ENCODE results near the gene ALPK3.

DNA sequence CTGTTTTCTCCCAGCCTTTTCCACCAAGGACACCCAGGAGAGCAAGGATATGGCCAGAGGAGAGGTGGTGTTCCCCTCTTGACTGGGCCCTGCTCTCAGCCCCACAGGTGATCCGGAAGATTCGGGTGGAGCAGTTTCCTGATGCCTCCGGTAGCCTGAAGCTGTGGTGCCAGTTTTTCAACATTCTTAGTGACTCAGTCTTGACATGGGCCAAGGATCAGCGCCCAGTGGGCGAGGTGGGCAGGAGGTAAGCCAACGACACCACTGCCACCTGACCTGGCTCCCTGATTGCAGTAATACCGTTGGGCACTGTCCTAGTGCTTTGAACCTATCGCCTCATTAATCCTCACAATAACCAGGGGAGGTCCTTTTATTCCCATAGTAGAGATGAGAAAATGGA lies 42.0 kb downstream of the ALPK3 start:
- TF ChIP-seq, protein P1, sequence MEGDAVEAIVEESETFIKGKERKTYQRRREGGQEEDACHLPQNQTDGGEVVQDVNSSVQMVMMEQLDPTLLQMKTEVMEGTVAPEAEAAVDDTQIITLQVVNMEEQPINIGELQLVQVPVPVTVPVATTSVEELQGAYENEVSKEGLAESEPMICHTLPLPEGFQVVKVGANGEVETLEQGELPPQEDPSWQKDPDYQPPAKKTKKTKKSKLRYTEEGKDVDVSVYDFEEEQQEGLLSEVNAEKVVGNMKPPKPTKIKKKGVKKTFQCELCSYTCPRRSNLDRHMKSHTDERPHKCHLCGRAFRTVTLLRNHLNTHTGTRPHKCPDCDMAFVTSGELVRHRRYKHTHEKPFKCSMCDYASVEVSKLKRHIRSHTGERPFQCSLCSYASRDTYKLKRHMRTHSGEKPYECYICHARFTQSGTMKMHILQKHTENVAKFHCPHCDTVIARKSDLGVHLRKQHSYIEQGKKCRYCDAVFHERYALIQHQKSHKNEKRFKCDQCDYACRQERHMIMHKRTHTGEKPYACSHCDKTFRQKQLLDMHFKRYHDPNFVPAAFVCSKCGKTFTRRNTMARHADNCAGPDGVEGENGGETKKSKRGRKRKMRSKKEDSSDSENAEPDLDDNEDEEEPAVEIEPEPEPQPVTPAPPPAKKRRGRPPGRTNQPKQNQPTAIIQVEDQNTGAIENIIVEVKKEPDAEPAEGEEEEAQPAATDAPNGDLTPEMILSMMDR (IDR thresholded peaks at IDR 0.05; ENCODE audit: extremely low read depth in 1 of 2, insufficient read depth in 1 of 2, low read depth in 1 of 2, low read length in 2 of 2), result no peak
- TF ChIP-seq POLR2AphosphoS5 (IDR thresholded peaks at IDR 0.05; ENCODE audit: insufficient read depth, low read depth, low read length) (no peak), EZH2 (IDR thresholded peaks at IDR 0.05; ENCODE audit: borderline replicate concordance, low read depth, low read length, severe bottlenecking) (no peak), POLR2A (IDR thresholded peaks at IDR 0.05; ENCODE audit: low read depth, low read length) (no peak), FOS (IDR thresholded peaks at IDR 0.05; ENCODE audit: borderline replicate concordance, insufficient read depth, low read length) (no peak), JUN (IDR thresholded peaks at IDR 0.05; ENCODE audit: borderline replicate concordance, insufficient read depth, insufficient read length, low read depth) (no peak)

Measured in endothelial cell of umbilical vein (primary cell).